Measurements from ENCODE around the gene GATAD2B.

The GATAD2B gene

GRCh38 chr1:153951183-153951582 is 28.4 kb upstream of the GATAD2B start:
- no peak for DNase-seq

- peak; percentile 63 for DNase-seq
These were observed 24.0 kb upstream of the GATAD2B start, which contains the start of gene DENND4B for GRCh38 chr1:153946622-153947241. TSS of gene DENND4B (minus strand) at chr1:153946718. CDS start at chr1:153944374, 2,344 bp downstream.

GRCh38 chr1:153945795-153946621 is 23.2 kb upstream of the GATAD2B start:
- DNase-seq: peak; percentile 67

GRCh38 chr1:153945131-153945794 is 22.5 kb upstream of the GATAD2B start:
- DNase-seq: peak; percentile 79

GRCh38 chr1:153944827-153945117 is 22.0 kb upstream of the GATAD2B start:
- no peak for DNase-seq

- DNase-seq: no peak
These were observed 21.4 kb upstream of the GATAD2B start for GRCh38 chr1:153944005-153944826.

- no peak for DNase-seq
These were observed 20.2 kb upstream of the GATAD2B start for GRCh38 chr1:153942766-153943549.

GRCh38 chr1:153941826-153942725 is 19.3 kb upstream of the GATAD2B start:
- no peak for DNase-seq

GRCh38 chr1:153940756-153941155 is 18.0 kb upstream of the GATAD2B start:
- DNase-seq: no peak

GRCh38 chr1:153939476-153939875 is 16.7 kb upstream of the GATAD2B start:
- DNase-seq: no peak

GRCh38 chr1:153938996-153939395 is 16.2 kb upstream of the GATAD2B start:
- DNase-seq: no peak

- DNase-seq: no peak
These were observed 14.6 kb upstream of the GATAD2B start for GRCh38 chr1:153937331-153937730.

- no peak for DNase-seq
These were observed 13.4 kb upstream of the GATAD2B start for GRCh38 chr1:153936011-153936802.

GRCh38 chr1:153934746-153935145 is 12.0 kb upstream of the GATAD2B start:
- no peak for DNase-seq

- DNase-seq: no peak
These were observed 11.2 kb upstream of the GATAD2B start for GRCh38 chr1:153933955-153934354.

GRCh38 chr1:153933430-153933829 is 10.7 kb upstream of the GATAD2B start:
- no peak for DNase-seq

GRCh38 chr1:153932156-153933131 is 9.7 kb upstream of the GATAD2B start:
- no peak for DNase-seq

GRCh38 chr1:153929981-153930948 is 7.5 kb upstream of the GATAD2B start:
- DNase-seq: no peak

All from effector CD4-positive, alpha-beta T cell (primary cell).